Neural progenitor cell (in vitro differentiated cells): ENCODE data around the gene MAP4K5. TPM values are rescaled to one million over a fixed set of nuclear protein-coding genes. Genes with fewer than 3 reads are reported as not detected.

ENCODE experiments used
- DNase-seq: peaks from one replicate; pipeline ENCODE4 v3.0.0-alpha.2; 2016; ENCODE audit warnings: low spot score
- H2AFZ ChIP-seq: fragments of 200-600 bp; sonication (generic); replicated peaks from 2 replicates; pipeline ENCODE4 v1.6.1; 2016; ENCODE audit warnings: antibody characterized with exemption
- H3F3A ChIP-seq: fragments of 200-600 bp; sonication (generic); 2 replicates; pipeline ENCODE4 v1.6.1; 2016; ENCODE audit warnings: antibody characterized with exemption, low read depth
- H3K27ac ChIP-seq: fragments of 200-600 bp; sonication (generic); 2 replicates; pipeline ENCODE4 v1.5.1; 2016; ENCODE audit warnings: mild to moderate bottlenecking
- H3K27me3 ChIP-seq: fragments of 200-600 bp; sonication (generic); 2 replicates; pipeline ENCODE4 v1.6.1; 2016; ENCODE audit warnings: mild to moderate bottlenecking, moderate library complexity
- H3K36me3 ChIP-seq: fragments of 200-600 bp; sonication (generic); 2 replicates; pipeline ENCODE4 v1.5.1; 2016
- H3K4me1 ChIP-seq: fragments of 200-600 bp; sonication (generic); 2 replicates; pipeline ENCODE4 v1.6.1; 2016; ENCODE audit warnings: mixed run types
- H3K4me2 ChIP-seq: fragments of 200-600 bp; sonication (generic); 2 replicates; pipeline ENCODE4 v1.6.1; 2016
- H3K4me3 ChIP-seq: fragments of 200-600 bp; sonication (generic); 2 replicates; pipeline ENCODE4 v1.5.1; 2016
- H3K79me2 ChIP-seq: fragments of 200-600 bp; sonication (generic); 2 replicates; pipeline ENCODE4 v1.6.1; 2016; ENCODE audit warnings: low read depth
- H3K9ac ChIP-seq: fragments of 200-600 bp; sonication (generic); 2 replicates; pipeline ENCODE4 v1.6.1; 2016
- H3K9me3 ChIP-seq: fragments of 200-600 bp; sonication (generic); 2 replicates; pipeline ENCODE4 v1.5.1; 2016; ENCODE audit warnings: low read depth
- H4K20me1 ChIP-seq: fragments of 200-600 bp; sonication (generic); 2 replicates; pipeline ENCODE4 v1.6.1; 2016; ENCODE audit warnings: low read depth
- H3K27ac Mint-ChIP-seq: 3 replicates; pipeline ENCODE4 v1.8.0; 2021; ENCODE audit warnings: mixed read lengths
- H3K27me3 Mint-ChIP-seq: 2 replicates; pipeline ENCODE4 v1.8.0; 2022; ENCODE audit warnings: low read depth, mild to moderate bottlenecking, inconsistent platforms, moderate library complexity, mixed read lengths; ENCODE audit not compliant: insufficient read depth
- H3K36me3 Mint-ChIP-seq: 3 replicates; pipeline ENCODE4 v1.8.0; 2021; ENCODE audit warnings: mixed read lengths
- H3K4me1 Mint-ChIP-seq: 3 replicates; pipeline ENCODE4 v1.8.0; 2021; ENCODE audit warnings: mixed read lengths
- H3K4me3 Mint-ChIP-seq: 3 replicates; pipeline ENCODE4 v1.8.0; 2021; ENCODE audit warnings: mild to moderate bottlenecking, moderate library complexity, mixed read lengths
- H3K9me3 Mint-ChIP-seq: 3 replicates; pipeline ENCODE4 v1.8.0; 2020; ENCODE audit warnings: mixed read lengths
- EZH2 ChIP-seq: fragments of 200-600 bp; sonication (generic); IDR thresholded peaks from 2 replicates; pipeline ENCODE4 v1.6.1; 2017; ENCODE audit warnings: antibody characterized with exemption, mild to moderate bottlenecking, moderate library complexity
- EZH2phosphoT487 ChIP-seq: fragments of 200-600 bp; sonication (generic); IDR thresholded peaks from 2 replicates; pipeline ENCODE4 v1.6.1; 2017; ENCODE audit warnings: antibody characterized with exemption
- total RNA-seq: library from RNA; depleted of rRNA; stranded (reverse); fragments of >200 nt; gene quantifications from 2 replicates; pipeline ENCODE4 v1.2.3, GENCODE V29; 2015; ENCODE audit warnings: low replicate concordance
- TF ChIP-seq, protein P1 (sequence below): fragments of 200-600 bp; sonication (generic); IDR thresholded peaks from 2 replicates; pipeline ENCODE4 v1.5.1; 2017; ENCODE audit warnings: antibody characterized with exemption, mild to moderate bottlenecking

The MAP4K5 gene
- total RNA-seq, 1 donor from 2014 or later: 114 TPM

DNA sequence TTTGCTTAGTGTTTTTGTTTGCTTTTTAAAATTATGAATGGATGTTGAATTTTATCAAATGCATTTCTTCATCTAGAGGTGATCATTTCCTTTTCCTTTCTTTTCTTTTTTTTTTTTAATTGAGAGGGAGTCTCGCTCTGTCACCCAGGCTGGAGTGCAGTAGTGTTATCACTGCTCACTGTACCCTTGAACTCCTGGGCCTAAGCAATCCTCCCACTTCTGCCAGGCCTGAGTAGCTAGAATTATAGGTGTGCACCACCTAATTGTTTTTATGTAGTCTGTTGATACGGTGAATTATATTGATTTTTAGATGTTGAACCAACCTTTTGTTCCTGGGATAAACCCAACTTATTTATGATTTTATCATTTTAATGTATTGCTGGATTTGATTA is 134.2 kb downstream of the MAP4K5 start:
- Histone ChIP-seq H2AFZ (no peak overlapping the region), H3K27me3 (peaks cover 33% of the 10 kb centered on the region), H3K4me1 (peaks cover 13% of the 10 kb centered on the region), H3K9me3 (no peaks in the 10 kb centered on the region), H4K20me1 (no peaks in the 10 kb centered on the region), H3K27ac (no peak overlapping the region), H3K79me2 (no peaks in the 10 kb centered on the region), H3K36me3 (no peaks in the 10 kb centered on the region), H3K4me2 (no peak overlapping the region), H3K4me3 (no peak overlapping the region), H3K9ac (no peak overlapping the region), H3F3A (peaks cover 50% of the 10 kb centered on the region)
- H3K4me3 Mint-ChIP-seq: peak overlapping the region; percentile 48
- no peak for DNase-seq
- no peaks in the 10 kb centered on the region for H3K9me3 Mint-ChIP-seq
- no peak overlapping the region for H3K27ac Mint-ChIP-seq
- H3K36me3 Mint-ChIP-seq: no peaks in the 10 kb centered on the region
- TF ChIP-seq EZH2phosphoT487 (no peak), EZH2 (no peak)
- TF ChIP-seq, protein P1, sequence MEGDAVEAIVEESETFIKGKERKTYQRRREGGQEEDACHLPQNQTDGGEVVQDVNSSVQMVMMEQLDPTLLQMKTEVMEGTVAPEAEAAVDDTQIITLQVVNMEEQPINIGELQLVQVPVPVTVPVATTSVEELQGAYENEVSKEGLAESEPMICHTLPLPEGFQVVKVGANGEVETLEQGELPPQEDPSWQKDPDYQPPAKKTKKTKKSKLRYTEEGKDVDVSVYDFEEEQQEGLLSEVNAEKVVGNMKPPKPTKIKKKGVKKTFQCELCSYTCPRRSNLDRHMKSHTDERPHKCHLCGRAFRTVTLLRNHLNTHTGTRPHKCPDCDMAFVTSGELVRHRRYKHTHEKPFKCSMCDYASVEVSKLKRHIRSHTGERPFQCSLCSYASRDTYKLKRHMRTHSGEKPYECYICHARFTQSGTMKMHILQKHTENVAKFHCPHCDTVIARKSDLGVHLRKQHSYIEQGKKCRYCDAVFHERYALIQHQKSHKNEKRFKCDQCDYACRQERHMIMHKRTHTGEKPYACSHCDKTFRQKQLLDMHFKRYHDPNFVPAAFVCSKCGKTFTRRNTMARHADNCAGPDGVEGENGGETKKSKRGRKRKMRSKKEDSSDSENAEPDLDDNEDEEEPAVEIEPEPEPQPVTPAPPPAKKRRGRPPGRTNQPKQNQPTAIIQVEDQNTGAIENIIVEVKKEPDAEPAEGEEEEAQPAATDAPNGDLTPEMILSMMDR: no peak
- H3K4me1 Mint-ChIP-seq: peaks cover 22% of the 10 kb centered on the region
- H3K27me3 Mint-ChIP-seq: peaks cover 15% of the 10 kb centered on the region

- H3K9me3 ChIP-seq: no peaks in the 10 kb centered on the region
- no peaks in the 10 kb centered on the region for H3K36me3 Mint-ChIP-seq
- peaks cover 22% of the 10 kb centered on the region for H3K4me1 Mint-ChIP-seq
- peak overlapping the region; percentile 63 for H3K4me3 ChIP-seq
- peak; percentile 2 for DNase-seq
- H3K4me2 ChIP-seq: peak overlapping the region; percentile 83
- peaks cover 12% of the 10 kb centered on the region for H3K27me3 Mint-ChIP-seq
- peak overlapping the region; percentile 88 for H3K4me3 Mint-ChIP-seq
- peaks cover 45% of the 10 kb centered on the region for H3F3A ChIP-seq
- no peak overlapping the region for H3K9ac ChIP-seq
- no peaks in the 10 kb centered on the region for H4K20me1 ChIP-seq
- no peaks in the 10 kb centered on the region for H3K9me3 Mint-ChIP-seq
- TF ChIP-seq EZH2phosphoT487 (no peak), EZH2 (no peak)
- TF ChIP-seq, protein P1: no peak
- H3K4me1 ChIP-seq: peaks cover 13% of the 10 kb centered on the region
- no peaks in the 10 kb centered on the region for H3K79me2 ChIP-seq
- peaks cover 33% of the 10 kb centered on the region for H3K27me3 ChIP-seq
- H3K27ac ChIP-seq: no peak overlapping the region
- peak overlapping the region; percentile 98 for H2AFZ ChIP-seq
- no peaks in the 10 kb centered on the region for H3K36me3 ChIP-seq
- H3K27ac Mint-ChIP-seq: peak overlapping the region; percentile 46
Observed at GRCh38 chr14:50397390-50398188, 134.8 kb downstream of the MAP4K5 start.

- no peak within 1 kb of the TSS for H3K9ac ChIP-seq
- peak within 1 kb of the TSS; percentile 46 for H3K27ac Mint-ChIP-seq
- peak within 1 kb of the TSS; percentile 63 for H3K4me3 ChIP-seq
- H4K20me1 ChIP-seq: no peaks in the 10 kb centered on the region
- peak; percentile 86 for DNase-seq
- H3K36me3 Mint-ChIP-seq: no peaks in the 10 kb centered on the region
- peak within 1 kb of the TSS; percentile 83 for H3K4me2 ChIP-seq
- H3K4me3 Mint-ChIP-seq: peak within 1 kb of the TSS; percentile 88
- H3K27me3 ChIP-seq: peaks cover 33% of the 10 kb centered on the region
- H3K4me1 Mint-ChIP-seq: peaks cover 22% of the 10 kb centered on the region
- no peaks in the 10 kb centered on the region for H3K9me3 ChIP-seq
- H3K36me3 ChIP-seq: no peaks in the 10 kb centered on the region
- no peaks in the 10 kb centered on the region for H3K9me3 Mint-ChIP-seq
- peaks cover 38% of the 10 kb centered on the region for H3F3A ChIP-seq
- H3K27ac ChIP-seq: no peak within 1 kb of the TSS
- H2AFZ ChIP-seq: peak within 1 kb of the TSS; percentile 98
- peaks cover 13% of the 10 kb centered on the region for H3K4me1 ChIP-seq
- H3K79me2 ChIP-seq: no peaks in the 10 kb centered on the region
- TF ChIP-seq EZH2 (no peak), EZH2phosphoT487 (no peak)
- TF ChIP-seq, protein P1: no peak
- H3K27me3 Mint-ChIP-seq: peaks cover 11% of the 10 kb centered on the region
Observed at GRCh38 chr14:50396631-50397389, 135.6 kb downstream of the MAP4K5 start, which contains the start of gene CDKL1. Gene CDKL1, minus strand, starts transcription at chr14:50396881. Its CDS starts 1,013 bp downstream, at chr14:50395868.
